GM12878 (cell line): ENCODE measurements around the gene RELL2.

ENCODE experiments used
- KAT2A ChIP-seq: conservative IDR thresholded peaks from 2 replicates; pipeline ENCODE4 v1.6.1; 2011; ENCODE audit warnings: low read depth, low read length; ENCODE audit not compliant: control insufficient read depth
- SREBF2 ChIP-seq: IDR thresholded peaks from 2 replicates; pipeline ENCODE4 v1.6.1; 2012; ENCODE audit warnings: mild to moderate bottlenecking, low read length
- ZNF24 ChIP-seq: fragments of 450-650 bp; IDR thresholded peaks from 2 replicates; pipeline ENCODE4 v1.6.1; 2017; ENCODE audit warnings: antibody characterized with exemption, mild to moderate bottlenecking
- TF ChIP-seq, protein P1 (sequence below), 3 experiments: IDR thresholded peaks in 2 of 3; conservative IDR thresholded peaks in 1 of 3; 2 replicates each; pipeline ENCODE4 v1.5.1; 2011; ENCODE audit warnings: low read depth in 3 of 3, low read length in 3 of 3, mild to moderate bottlenecking in 3 of 3, control low read depth in 2 of 3, moderate library complexity in 2 of 3, inconsistent platforms in 1 of 3, mixed read lengths in 1 of 3; ENCODE audit not compliant: control insufficient read depth in 2 of 3, insufficient read depth in 1 of 3; ENCODE audit errors: extremely low read depth in 1 of 3
- TF ChIP-seq, protein P2 (sequence below): IDR thresholded peaks from 2 replicates; pipeline ENCODE4 v1.6.1; 2012; ENCODE audit warnings: low read depth, low read length, improper control_type of control experiment
- TF ChIP-seq, protein P3 (sequence below): fragments of 450-650 bp; formaldehyde crosslinking; IDR thresholded peaks from 2 replicates; pipeline ENCODE4 v1.5.0; 2022; ENCODE audit warnings: mild to moderate bottlenecking, missing genetic modification characterization
- TF ChIP-seq, protein P4 (sequence below): IDR thresholded peaks from 2 replicates; pipeline ENCODE4 v1.6.1; 2011; ENCODE audit warnings: low read depth, low read length, improper control_type of control experiment, borderline replicate concordance

DNA sequence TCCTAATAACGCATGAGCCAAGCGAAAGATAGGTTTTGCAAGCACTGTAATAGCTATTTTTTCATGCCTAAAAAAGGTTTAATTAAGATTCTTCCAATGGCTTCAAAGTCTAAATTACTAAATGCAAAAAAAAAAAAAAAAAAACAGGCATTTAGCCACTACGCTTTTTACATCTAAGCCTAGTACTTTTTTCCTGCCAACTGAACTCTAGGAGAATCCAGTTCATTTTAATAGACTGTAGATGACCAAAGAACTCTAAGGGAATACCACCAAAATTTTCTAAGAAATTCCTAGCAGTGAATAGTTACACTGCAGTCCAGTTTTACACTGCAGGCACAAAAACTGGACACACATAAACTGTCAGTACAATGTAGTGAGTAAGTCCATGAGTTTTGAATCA, 27.8 kb upstream of the RELL2 start:
- TF ChIP-seq, protein P1, sequence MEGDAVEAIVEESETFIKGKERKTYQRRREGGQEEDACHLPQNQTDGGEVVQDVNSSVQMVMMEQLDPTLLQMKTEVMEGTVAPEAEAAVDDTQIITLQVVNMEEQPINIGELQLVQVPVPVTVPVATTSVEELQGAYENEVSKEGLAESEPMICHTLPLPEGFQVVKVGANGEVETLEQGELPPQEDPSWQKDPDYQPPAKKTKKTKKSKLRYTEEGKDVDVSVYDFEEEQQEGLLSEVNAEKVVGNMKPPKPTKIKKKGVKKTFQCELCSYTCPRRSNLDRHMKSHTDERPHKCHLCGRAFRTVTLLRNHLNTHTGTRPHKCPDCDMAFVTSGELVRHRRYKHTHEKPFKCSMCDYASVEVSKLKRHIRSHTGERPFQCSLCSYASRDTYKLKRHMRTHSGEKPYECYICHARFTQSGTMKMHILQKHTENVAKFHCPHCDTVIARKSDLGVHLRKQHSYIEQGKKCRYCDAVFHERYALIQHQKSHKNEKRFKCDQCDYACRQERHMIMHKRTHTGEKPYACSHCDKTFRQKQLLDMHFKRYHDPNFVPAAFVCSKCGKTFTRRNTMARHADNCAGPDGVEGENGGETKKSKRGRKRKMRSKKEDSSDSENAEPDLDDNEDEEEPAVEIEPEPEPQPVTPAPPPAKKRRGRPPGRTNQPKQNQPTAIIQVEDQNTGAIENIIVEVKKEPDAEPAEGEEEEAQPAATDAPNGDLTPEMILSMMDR (IDR thresholded peaks at IDR 0.05 in 2 of 3, conservative IDR thresholded peaks at IDR 0.05 in 1 of 3; ENCODE audit: control insufficient read depth in 2 of 3, extremely low read depth in 1 of 3, insufficient read depth in 1 of 3, low read depth in 3 of 3, low read length in 3 of 3) = no peak
- TF ChIP-seq, protein P2, sequence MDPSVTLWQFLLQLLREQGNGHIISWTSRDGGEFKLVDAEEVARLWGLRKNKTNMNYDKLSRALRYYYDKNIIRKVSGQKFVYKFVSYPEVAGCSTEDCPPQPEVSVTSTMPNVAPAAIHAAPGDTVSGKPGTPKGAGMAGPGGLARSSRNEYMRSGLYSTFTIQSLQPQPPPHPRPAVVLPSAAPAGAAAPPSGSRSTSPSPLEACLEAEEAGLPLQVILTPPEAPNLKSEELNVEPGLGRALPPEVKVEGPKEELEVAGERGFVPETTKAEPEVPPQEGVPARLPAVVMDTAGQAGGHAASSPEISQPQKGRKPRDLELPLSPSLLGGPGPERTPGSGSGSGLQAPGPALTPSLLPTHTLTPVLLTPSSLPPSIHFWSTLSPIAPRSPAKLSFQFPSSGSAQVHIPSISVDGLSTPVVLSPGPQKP = no peak
- TF ChIP-seq ZNF24 (no peak), KAT2A (no peak), SREBF2 (no peak)
- TF ChIP-seq, protein P3, sequence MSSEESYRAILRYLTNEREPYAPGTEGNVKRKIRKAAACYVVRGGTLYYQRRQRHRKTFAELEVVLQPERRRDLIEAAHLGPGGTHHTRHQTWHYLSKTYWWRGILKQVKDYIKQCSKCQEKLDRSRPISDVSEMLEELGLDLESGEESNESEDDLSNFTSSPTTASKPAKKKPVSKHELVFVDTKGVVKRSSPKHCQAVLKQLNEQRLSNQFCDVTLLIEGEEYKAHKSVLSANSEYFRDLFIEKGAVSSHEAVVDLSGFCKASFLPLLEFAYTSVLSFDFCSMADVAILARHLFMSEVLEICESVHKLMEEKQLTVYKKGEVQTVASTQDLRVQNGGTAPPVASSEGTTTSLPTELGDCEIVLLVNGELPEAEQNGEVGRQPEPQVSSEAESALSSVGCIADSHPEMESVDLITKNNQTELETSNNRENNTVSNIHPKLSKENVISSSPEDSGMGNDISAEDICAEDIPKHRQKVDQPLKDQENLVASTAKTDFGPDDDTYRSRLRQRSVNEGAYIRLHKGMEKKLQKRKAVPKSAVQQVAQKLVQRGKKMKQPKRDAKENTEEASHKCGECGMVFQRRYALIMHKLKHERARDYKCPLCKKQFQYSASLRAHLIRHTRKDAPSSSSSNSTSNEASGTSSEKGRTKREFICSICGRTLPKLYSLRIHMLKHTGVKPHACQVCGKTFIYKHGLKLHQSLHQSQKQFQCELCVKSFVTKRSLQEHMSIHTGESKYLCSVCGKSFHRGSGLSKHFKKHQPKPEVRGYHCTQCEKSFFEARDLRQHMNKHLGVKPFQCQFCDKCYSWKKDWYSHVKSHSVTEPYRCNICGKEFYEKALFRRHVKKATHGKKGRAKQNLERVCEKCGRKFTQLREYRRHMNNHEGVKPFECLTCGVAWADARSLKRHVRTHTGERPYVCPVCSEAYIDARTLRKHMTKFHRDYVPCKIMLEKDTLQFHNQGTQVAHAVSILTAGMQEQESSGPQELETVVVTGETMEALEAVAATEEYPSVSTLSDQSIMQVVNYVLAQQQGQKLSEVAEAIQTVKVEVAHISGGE (CRISPR knock-in tag) = no peak
- TF ChIP-seq, protein P4, sequence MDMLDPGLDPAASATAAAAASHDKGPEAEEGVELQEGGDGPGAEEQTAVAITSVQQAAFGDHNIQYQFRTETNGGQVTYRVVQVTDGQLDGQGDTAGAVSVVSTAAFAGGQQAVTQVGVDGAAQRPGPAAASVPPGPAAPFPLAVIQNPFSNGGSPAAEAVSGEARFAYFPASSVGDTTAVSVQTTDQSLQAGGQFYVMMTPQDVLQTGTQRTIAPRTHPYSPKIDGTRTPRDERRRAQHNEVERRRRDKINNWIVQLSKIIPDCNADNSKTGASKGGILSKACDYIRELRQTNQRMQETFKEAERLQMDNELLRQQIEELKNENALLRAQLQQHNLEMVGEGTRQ = no peak
